Stimulated activated CD8-positive, alpha-beta memory T cell treated with anti-CD3 and anti-CD28 coated beads, Interleukin-15, amount 100 ng/mL, for 4 hours (primary cell): ENCODE results near the gene FAM13A.
"Not testable (repeated sequence)": the region's sequence is repeated elsewhere in the genome, so short reads cannot be mapped to it uniquely, and the experiment has no call there.

Source experiments
- DNase-seq, 2 donors: peaks; one replicate each; pipeline ENCODE4 v3.0.0-alpha.2; 2020; ENCODE audit warnings: low read depth in 2 of 2

Gene FAM13A

DNA sequence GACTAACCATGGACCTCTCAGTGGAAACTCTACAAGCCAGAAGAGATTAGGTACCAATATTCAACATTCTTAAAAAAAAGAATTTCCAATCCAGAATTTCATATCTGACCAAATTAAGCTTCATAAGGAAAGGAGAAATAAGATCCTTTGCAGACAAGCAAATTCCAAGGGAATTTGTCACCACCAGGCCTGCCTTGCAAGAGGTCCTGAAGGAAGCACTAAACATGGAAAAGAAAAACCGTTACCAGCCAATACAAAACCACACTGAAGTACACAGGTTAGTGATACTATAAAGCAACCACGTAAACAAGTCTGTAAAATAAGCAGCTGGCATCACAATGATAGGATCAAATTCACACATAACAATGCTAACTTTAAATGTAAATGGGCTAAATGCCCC, 156.6 kb downstream of the FAM13A start:
- DNase-seq: no peak

GRCh38 chr4:88897752-88898151, 159.2 kb downstream of the FAM13A start:
- no peak for DNase-seq

GRCh38 chr4:88897180-88897579, 159.8 kb downstream of the FAM13A start:
- no peak for DNase-seq

- DNase-seq: no peak
Observed at GRCh38 chr4:88893961-88894360, 163.0 kb downstream of the FAM13A start.

GRCh38 chr4:88892646-88893045, 164.3 kb downstream of the FAM13A start:
- DNase-seq: no peak

DNA sequence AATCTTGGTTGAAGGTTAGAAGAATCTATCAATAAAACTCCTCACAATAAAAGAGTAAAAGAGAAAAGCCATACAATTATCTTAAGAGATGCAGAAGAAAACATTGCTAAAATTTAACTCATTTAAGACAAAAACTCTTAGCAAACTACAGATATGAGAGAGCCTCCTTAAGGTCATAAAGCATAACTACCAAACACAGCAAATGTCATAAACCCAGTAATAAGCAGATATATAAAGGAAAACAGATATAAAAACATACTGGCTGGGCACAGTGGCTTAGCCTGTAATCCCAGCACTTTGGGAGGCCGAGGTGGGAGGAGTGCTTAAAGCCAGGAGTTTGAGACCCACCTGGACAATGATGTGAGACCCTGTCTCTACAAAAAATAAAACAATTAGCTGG, 165.3 kb downstream of the FAM13A start:
- DNase-seq: no peak

DNA sequence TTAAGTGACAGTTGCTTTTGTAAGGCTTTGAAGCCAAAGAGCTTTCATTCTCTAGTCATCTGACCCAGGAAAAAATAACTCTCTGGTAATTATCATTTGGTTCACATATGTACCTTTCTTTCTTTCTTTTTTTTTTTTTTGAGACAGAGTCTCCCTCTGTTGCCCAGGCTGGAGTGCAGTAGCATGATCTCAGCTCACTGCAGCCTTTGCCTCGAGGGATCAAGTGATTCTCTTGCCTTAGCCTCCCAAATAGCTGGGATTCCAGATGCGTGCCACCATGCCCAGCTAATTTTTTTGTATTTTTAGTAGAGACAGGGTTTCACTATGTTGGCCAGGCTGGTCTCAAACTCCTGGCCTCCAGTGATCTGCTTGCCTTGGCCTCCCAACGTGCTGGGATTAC, 169.6 kb downstream of the FAM13A start:
- DNase-seq: not testable (repeated sequence)

- DNase-seq: no peak
Observed at GRCh38 chr4:88881227-88881569, 175.8 kb downstream of the FAM13A start.

DNA sequence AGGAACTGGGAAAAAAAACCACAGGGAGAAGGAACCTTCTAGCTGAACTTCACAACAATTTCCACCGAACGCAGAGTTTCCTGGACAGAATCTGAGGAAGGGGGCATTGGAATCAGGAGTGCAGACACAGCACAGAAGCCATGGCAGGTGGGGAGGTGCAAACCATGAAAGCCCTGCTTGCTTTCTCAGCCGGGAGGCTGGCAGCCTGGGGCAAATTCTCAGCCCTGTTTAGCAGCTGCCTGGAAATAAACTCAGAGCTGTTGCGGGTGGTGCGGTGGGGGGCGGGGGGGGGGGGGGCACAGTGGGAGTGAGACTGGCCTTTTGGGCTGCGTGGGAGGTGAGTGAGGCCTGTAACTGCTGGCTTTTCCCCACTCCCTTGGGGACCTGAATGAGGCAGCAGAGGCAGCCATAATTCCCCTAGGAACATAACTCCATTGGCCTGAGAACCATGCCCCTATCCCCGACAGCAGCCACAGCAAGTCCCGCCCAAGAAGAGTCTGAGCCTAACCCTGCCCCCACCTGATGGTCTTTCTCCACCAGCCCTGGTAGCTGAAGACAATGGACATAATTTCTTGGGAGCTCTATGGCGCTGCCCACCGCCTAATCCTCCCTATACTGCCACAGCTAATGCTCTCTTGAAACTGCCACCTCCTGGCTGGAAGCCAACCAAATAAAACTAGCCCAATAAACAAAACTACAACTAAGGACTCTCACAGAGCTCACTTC, 176.3 kb downstream of the FAM13A start:
- no peak for DNase-seq

DNA sequence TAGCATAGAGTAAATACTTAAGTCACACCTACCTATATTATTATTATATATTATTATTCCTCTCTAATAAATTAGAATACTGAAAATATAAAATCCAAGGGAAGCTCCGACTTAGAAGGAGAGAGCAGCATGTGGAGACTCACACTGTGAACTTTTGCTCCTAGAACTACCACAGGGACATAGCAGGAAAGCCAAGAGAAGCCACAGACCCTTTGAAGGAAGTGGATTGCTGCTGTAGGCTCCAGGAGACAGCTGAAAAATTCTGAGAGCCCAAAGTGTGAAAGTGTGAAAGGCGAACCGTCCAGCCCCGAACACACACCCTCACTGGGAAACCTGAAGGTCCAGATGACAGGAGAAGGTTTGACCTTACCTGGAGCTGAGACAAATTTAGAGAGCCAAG, 177.0 kb downstream of the FAM13A start:
- DNase-seq: no peak

DNA sequence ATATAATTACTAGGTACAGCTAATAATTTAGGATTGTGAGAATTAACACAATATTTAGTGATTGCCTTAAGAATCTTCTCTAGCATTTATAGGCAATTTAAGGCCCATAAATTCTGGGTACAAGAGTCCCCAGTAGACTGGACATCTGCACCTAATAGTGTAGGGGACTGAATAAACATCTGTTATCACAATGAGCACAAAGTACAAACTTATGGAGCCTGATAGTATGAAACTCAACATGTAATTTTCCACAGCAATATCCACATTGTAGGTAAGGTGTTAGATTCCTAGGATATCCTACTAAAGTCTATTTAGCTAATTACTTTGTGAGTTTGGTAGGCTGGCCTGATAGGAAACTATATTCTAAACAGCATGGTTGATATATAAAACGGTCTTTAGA, 178.3 kb downstream of the FAM13A start:
- DNase-seq: no peak

GRCh38 chr4:88870428-88870827, 186.6 kb downstream of the FAM13A start:
- DNase-seq: no peak

DNA sequence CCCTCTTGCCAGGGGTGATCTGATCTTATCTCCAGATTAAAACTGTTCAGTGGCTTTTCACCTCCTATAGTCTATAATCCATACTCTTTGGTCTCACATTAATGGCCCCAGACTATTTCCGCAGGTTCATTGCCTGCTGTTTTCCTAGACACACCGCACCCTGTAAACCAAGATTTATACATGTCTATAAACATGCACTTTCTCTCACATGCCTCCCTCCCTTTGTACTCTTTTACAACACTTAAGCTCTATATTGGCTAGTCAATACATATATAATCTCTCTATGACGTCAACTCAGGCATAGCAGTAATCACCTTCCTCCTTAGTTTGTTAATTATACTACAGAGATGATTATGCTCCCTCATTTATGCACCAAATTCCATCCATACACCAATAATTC, 188.5 kb downstream of the FAM13A start:
- DNase-seq: no peak

GRCh38 chr4:88866862-88867550, 190.0 kb downstream of the FAM13A start:
- no peak for DNase-seq

GRCh38 chr4:88865466-88865865, 191.5 kb downstream of the FAM13A start:
- DNase-seq: no peak

DNA sequence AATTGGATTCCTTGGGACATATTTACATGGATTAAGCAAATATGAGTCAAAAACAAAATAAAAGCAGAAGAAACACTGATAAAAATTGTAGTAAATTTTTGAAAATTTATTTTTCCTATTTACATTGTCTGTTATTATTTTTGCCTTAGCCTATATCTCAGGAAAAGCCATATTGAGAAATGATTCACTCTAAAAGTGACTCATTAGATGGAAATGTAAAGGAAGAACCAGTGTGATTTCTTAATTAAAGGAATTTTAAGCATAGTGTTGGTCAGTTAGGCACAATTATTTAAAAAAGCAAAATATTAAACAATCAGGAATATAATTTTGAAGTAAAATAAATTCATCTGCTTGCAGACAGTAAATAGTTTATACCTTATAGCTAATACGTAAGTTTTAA, 191.9 kb downstream of the FAM13A start:
- no peak for DNase-seq

DNA sequence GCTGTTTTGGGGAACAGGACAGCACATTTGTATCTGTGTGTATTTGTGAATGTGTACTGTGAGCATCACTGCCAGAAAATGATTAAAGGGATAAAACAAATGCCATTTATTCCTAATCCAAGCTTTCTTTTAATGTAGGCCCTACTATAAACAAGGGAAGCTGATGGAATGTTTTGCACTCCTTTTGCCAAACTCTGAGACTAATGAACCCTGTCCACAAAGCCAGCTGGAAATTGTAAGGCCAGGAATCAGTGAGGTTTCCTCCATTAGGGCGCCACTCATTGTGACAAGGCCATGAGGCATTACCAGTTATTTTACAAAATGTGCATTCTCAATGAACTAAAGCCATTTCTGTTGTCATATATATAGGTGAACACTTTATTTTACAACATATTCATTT, 196.4 kb downstream of the FAM13A start:
- DNase-seq: no peak

DNA sequence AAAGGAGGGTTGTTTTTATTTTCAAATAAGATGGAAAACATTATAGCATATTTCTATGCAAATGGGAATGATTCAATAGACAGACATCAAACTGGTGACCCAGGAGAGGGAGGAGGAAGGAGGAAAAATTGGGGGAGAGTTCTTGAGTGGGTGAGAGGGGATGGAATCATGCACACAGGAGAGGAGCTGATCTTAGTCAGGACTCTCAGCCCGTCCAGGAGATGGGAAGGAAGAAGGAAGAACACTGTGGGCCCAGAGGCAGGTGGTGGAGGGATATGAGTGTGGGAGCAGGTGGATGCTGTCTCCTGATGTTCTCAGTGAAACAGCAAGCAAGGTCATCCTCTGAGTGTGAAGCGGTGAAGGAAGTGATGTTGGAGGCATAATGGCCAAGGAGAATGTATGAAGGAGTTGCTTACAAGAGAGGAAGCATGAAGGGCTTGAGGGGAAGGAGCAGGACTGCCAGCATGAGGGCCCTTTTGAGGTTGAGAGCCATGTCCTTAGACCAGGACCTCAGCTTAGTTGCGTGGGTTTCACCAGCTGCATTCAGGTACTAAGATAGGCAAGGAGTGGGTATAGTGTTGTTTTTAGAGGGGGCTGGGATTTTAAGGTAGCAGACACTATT, 197.7 kb downstream of the FAM13A start:
- no peak for DNase-seq

DNA sequence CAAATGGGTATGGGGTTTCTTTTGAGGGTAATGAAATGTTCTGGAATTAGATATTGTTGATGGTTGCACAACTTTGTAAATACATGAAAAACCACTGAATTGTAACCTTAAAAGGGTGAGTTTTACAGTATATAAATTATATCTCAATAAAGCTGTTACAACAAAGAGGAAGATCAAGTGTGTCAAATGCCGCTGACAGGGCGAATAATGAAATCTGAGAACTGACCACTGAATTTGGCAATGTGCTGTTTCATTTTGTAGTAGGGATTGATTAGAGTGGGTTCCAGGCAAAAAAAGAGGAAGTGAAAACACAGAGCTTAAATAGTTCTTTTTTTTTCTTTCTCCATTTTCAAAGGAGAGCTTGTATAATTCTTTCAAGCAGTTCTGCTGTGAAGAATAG, 198.2 kb downstream of the FAM13A start:
- no peak for DNase-seq

DNA sequence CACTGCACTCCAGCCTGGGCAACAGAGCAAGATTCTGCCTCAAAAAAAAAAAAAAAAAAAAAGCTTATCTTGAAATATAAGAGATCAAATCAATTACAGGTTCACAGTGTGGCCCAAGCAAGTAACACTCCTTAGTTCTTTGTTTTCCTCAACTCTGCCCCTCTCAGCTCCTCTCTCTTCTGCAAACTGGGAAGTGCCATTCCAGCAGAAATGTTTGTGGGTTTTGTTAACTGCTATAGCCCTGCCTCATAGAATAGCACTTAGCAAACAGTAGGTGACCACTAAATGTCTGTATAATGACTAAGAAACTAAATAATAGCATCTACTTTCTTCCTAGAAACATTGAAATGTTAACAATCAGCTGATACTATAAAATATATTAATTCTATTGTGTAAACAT, 199.4 kb downstream of the FAM13A start:
- DNase-seq: no peak

- no peak for DNase-seq
Observed at GRCh38 chr4:88854481-88854880, 202.5 kb downstream of the FAM13A start.

- DNase-seq: not testable (repeated sequence)
Observed at GRCh38 chr4:88853583-88853982, 203.4 kb downstream of the FAM13A start.

- no peak for DNase-seq
Observed at GRCh38 chr4:88846206-88846790, 210.7 kb downstream of the FAM13A start.
